HG03097 (cell line): ENCODE data around the gene ZCCHC24.

Source experiments
- ATAC-seq: cut with Tn5 transposase; IDR thresholded peaks from one replicate; pipeline ENCODE4 v1.9.1; 2021; ENCODE audit not compliant: unreplicated experiment, low FRiP score

ZCCHC24 gene

DNA sequence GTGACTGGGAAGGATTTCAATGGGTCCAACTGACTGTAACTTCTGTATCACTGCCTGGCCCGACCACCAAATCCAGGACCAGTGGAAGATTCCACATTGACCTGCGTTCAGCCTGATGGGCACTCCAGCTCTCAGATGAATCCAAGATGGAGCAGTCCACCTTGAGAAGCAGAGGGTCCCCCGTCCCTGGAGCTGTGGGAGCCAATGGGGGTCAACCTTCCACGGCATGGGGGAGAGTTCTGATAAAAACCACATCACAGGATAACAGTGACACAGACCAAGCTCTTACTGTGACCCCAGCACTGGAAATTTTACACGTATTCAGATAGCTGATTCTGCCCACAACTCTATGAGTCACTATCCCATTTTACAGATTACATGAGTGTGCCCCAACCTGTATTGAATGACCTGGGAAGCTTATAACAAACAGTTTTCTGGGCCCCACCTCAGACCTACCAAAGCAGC is 11.2 kb downstream of the ZCCHC24 start:
- ATAC-seq, result no peak

DNA sequence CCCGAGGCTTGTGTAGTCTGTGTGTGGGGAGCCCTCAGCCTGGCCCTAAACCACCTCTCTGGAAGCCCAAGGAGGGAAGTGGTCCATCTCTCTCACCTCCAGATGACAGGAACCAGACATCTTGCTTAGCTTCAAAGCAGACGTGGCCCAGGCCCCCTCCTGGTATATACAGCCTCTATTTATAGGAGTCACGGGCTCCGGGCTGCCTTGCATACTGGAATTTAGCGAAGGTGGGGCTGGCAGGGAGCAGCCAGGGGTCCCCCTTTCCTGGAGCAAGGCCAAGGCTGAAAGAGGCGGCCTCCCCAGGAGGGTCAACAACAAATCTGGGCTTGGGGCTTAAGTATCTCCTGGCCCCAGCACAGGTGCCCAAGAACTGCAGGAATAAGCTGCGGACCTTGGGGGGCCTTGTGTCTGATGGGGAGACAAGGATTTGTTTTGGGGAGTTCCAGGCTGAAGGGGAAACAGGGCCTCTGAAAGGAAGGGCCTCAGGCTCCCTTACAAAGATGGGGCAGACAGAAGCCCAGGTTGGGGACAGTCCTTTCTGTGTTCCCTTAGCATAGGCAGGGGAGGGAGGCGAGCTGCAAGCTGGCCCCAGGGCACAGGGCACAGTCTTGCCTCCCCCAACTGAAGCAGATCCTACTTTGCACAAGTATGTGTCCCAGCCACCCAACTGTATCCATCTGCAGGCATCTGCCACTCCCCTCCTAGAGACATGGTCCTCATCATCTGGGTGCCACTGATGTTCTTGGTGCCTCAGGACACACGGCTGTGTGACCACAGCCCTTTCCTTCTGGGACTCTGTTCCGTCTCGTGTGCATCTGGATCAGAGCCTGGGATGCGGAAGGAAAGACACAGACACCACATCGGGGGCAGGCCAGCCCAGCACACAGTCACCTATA is 11.9 kb downstream of the ZCCHC24 start:
- no peak for ATAC-seq

DNA sequence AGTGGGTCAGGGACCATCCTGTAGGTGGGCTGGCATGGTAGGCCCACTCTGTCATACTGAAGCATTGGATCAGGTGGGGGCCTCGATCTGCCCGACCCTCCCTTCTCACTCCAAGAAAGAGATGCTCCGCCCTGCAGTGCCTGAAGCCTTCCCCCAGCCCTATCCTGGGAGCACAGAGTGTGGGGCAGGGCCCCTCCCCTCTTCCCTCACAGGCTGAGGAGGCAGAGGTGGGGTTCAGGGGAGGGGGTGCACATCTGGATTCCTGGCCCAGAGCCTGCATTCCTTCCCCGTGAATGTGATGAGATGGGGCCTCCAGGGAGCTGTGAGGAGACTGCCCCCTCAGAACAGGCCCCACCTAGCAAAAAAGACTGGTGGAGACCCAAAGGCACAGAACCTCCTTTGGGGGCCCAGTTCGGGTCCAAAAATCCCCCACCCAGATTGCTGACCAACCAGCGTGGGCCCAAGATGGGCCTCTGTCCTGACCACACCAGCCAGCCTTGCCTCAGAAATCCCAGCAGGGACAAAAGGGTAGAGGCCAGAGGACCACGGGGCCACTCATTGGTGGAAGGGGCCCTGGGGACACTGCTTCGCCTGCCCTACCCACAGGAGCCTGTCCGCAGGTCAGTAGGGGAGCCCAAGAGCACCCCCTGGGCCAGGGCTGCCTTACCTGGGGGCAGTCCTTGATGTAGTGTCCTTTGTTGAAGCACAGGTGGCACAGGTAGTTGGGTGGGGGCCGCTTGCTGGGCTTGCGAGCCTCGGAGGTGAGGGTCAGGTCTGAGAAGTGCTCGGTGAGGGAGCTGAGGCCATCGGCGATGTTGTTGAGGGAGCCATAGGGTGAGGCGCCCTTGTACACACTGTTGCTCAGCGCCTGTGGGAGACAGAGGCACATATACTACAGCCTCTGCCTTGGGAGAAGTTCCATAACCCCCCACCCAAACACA is 13.3 kb downstream of the ZCCHC24 start:
- ATAC-seq, result no peak

DNA sequence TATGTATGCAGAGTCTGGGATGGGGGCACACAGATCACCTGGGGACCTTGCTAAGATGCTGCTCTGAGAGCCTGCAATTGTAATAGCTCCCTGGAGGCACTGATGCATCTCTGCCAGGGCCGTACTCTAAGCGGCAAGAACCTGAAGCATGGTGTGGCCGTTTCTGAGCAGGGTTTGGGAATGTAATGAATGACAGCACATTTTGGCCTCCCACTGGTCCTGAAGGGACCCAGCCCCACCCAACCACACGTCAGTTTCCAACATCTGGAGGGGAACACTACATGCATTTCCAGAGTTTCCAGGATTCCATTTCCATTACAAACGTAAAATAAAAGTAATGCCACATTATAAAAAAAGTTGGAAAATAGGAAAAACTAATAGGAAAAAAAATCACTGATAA is 14.0 kb downstream of the ZCCHC24 start:
- no peak for ATAC-seq

DNA sequence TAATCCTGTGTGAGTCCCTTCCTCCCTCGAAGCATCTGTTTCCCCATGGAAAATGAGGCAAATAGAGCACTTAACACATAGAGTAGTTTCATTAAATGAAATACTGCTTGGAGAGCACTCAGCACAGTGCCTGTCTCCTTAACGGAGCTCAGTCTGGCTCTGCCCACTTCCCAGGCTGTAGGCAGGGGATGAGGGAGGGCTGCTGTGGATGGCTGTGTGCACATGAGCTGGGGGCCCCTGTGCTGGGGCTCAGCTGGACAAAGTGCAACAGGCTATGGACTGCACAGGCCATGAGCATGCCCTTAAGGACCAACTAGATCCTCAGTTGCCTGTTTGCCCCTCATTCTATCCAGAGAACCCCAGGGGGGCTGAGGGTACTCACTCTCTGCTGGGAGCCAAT is 14.5 kb downstream of the ZCCHC24 start:
- ATAC-seq, result no peak

DNA sequence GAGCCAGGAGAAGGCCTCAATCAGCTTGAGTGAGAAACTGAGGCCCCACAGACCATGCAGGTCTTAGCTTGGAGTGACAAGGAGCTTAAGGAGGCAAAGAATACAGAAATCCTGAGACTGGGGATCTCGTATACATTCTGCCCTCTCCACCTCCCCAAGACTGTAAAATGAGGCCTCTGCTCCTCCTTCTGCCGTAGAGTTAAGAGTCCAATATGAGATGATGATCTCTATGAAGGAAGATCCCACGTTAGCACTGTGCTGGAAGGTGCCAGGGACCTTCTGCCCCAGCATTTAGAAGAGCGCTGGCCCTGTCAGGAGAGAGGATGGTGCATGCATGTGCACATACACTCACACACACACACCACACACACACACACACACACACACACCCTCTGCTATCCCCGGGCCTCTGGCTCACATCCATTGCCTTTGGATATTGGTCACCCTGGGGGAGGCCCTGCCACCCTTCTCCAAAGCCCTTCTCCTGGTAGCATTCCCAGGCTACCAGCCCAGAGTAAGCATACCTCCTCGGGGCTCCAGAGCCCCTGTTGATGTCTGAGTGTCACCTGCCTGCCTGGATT is 15.0 kb downstream of the ZCCHC24 start:
- ATAC-seq, result no peak

DNA sequence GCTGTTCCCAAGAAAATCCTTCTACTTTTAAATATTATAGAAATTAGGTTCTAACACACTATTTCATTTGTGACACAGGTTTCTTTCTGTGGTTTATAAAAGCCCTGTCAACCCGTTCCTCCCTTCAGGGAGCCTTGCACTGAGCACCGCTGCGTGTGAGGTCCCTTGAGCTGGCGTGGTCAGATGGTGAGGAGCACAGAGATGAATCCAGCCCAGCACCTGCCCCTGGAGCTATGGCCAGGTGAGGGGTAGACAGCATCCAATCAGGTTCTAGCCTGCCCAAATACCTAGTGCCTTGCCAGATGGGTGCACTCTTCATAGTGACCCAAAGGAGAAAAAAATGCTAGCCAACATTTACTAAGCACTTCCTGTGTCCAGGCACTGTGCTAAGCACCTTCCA is 15.7 kb downstream of the ZCCHC24 start:
- no peak for ATAC-seq

DNA sequence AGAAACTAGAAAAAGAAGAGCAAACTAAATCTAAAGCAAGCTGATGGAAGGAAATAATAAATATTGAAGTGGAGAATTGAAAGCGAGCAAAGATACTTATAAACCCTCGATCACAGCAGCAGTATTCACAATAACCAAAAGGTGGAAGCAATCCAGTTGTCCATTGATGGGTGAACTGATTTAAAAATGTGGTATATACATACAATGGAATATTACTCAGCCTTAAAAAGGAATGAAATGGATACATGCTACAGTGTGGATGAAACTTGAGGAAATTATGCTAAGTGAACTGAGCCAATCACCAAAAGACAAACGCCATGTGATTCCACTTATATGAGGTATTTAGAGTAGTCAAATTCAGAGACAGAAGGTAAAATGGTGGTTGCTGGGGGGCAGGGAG is 17.5 kb downstream of the ZCCHC24 start:
- no peak for ATAC-seq

DNA sequence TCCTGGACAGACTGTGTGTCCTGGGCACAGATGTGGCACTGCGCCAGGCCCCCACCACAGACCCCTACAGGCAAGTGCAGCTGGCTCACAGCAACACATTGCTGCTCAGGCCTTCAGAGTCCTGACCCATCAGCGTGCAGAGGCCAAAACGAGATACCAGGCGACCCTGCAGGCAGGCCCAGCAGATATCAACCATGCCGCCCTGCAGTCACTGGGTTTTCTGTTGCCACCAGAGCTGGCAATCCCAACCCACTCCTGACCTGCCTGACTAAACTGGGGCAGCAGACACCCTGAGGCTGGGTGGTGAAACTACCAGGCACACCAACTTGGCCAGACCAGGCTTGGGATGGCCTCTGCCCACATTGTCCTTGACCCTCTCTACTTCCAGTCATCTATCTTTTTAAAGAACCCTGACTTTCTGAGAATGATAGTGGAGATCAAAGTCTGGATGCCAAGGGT is 20.3 kb downstream of the ZCCHC24 start:
- ATAC-seq, result no peak

DNA sequence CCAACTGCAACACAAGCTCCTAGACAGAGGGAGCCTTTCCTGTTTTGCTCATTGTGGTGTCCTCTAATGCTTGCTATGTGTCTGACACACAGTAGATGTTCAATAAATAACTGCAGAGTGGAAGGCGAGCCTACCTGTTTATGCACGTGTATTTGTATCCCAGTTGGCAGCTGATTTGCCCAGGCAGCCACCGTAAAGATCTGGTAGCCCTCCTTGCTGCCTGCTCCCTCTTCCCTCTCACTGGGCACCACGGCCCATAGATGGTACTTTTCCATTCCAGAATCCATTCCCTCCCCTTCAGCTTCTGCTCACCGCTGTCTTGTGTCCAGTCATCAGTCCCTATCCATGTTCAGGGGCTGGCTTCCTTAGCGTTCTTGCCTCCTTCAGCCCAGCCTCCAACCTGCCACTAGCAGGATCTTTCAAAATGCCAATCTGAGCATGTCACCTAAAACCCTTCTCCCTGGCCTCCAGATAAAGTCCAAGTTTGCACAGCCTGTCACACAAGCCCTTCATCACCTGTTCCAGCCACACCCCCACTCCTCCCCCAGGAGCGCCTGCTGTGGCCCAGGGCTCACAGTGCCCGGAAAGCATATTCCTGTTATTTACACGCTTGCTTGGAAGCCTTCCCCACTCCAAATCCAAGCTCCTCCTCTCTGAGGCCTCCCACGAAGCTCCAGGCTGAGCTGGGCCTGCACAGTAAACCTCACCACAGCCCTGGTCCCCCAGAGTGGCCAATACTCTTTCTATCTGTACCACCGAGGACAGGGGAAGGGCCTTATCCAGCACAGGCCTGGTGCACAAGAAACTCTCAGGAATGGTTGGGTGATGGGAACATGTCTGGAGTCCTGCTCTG is 21.0 kb downstream of the ZCCHC24 start:
- no peak for ATAC-seq

DNA sequence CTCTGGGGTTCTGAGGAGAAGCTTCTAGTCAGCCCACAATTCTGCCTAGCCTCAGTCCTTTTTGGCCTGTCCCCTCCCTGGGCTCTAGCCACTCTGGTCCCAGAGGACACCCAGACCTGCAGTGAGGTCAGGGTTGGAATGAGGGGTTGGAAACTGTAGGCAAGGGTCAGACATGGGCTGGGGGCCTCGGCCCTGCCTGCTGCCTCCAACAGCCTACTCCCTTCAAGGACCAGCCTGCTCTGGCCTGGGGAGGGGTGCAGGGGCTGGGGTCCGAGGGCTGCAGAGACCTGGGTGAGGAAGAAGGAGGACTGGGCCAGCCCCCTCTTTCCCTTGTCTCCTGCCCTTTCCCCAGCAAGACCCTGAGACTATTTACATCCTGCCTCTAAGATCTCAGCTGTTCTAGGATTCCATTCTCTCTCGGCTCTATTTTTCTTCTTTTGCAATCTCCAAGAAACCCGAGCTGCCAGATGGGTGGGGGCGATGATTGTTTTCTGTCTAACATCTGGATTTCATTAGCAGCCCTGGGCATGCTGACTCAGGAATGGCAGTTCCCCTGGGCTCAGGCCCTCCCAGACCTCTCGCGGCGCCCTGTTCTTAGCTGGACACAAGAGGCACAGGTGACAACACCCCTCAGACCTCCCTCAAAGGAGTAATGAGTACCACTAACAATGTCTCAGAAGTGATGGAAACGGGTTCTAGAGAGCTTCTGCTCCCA is 23.1 kb downstream of the ZCCHC24 start:
- no peak for ATAC-seq

DNA sequence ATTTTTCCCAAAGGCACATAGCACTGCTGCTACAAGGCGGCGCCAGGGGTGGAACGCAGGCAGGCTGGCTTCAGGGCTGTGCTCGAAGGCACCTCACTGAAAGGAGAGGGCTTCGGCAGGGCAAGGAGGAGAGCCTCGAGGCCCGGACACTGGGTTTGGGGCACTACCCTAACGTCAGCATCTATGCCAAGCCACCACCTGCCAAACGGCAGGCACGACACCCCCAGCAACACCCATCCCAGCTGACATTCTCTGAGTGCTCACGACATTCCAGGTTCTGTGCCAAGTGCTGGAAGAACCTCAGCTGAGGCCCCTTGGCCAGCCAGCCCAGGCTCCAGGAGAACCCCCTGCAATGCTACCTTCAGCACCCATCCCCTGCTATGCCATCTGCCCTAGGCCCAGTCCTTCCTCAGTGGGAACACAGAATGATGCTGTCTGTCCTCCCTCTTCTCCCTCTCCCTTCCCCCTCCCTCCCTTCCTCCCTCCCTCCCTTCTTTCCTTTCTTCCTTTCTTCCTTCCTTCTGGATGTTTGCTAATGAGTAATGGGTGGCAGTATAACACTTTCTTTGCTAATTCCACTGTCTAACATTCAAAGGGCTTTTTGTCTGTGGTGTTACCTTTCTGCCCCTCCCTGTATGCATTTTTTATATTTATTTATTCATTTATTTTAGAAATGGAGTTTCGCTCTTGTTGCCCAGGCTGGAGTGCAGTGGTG is 24.3 kb downstream of the ZCCHC24 start:
- no peak for ATAC-seq

DNA sequence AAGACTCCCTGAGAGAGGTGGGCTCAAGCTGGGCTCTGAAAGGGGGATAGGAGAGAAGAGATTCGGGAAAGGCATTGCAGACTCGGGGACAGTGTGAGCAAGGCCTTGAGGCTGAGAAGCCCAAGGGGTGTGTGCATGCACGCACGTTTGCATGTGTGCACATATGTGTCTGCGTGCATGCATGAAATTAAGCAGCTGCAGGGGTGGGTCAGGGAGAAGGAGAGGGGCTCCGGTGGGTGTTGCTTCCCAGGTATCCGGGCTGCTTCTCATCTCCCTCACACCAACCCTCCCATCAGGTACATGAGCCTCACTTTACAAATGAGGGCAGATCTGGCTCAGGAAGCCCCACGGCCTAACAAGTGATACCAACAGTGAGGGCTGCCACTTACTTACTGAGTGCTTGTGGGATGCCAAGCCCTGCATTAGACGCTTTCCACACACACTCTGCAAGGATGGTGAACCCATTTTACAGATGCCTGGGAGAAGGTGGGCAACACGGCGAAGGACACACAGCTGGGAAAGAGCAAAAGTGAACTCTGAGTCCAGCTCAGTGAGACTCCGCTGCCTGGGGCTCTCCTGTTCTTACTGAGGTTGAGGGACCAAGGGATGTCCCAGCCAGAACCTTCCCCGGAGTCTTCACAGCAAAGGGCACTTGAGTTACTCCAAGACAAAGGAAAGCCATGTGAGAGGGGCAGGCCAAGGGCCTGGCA is 26.4 kb downstream of the ZCCHC24 start:
- ATAC-seq, result no peak

DNA sequence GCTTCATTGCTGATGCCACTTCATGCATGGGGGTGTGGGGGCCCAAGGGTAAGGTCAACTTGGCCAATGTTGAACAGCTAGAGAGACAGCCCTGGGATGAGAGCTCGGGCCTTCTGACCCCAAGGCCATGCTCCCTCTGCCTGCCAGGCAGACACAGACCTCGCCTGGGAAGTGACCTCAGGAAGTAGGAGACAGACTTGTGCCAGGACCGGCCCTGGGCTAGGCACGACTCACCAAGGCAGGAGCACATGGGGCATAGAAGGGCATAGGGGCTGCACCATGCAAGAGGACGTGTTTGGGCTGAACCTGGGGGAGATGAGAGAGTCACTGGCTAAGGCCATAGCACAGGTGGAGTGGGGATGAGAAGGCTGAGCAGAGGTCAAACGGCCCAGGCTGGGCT is 27.1 kb downstream of the ZCCHC24 start:
- no peak for ATAC-seq

DNA sequence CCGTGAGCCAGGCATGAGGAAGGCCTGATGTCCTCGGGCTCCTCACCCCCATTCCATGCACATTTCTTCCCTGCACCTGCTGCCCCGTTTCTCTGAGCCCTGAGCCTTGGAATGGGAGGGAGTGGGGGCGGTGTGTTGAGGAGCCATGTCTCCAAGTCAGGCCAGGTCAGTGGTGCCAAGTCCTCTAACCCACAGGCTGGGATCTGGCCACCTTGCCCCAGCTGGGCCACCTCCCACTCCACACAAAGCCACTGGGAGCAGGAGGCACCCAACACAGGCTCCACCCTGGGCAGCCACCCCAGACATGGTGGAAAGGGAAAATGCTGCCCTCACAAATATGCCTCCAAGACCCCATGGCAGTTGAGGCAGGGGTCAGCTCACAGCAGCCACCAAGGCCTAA is 27.7 kb downstream of the ZCCHC24 start:
- ATAC-seq, result no peak

DNA sequence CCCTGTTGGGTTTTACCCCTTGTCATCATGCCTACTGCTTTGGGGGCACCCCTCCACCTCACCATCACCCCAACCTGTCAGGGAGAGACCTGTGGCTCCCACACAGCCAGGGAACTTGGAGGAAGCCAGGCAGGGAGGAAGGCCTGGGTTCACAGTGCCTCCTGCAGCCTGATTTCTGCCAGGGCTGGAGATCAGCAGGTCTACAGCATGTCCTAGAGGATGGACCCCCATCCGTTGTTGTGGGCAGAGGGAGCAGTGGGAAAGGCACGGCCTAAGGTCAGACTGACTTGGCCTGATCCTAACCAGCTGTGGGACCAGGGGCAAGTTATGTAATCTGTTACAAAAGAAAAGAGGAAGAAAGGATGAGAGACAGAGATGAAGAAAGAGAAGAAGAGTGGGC is 28.2 kb downstream of the ZCCHC24 start:
- no peak for ATAC-seq

DNA sequence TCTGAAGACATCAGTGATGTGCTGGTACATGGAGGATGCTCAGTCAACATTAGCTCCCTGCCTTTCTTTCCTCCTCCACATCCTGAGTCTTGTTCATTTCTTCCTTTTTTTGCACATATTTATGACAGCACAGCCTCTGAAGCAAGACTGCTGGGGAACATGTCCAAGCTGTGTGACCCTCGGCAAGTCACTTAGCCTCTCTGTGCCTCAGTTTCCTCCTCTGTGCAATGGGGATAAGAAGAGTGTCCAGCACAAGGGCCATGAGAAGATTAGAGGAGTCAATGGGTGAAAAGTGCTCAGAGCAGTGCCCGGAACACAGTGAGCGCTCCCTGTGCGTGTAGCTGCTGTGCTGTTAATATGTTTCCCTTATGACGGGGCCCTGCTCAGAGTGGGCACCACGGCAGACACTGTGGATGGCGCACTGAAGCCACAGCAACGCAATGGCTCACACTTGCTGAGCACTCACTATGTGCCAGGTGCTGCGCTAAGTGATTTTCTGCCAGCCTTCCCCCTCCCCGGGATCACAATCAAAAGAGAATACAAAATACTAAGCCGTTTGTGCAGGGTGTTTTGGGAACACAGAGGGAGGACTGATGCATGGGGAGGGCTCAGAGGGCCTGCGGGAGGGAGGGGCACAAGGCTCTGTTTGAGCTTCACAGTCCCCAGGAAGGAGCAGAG is 28.7 kb downstream of the ZCCHC24 start:
- no peak for ATAC-seq
